Astrocyte (in vitro differentiated cells and primary cell): ENCODE results near the gene ZFPM1.

Experiments used
- CTCF ChIP-seq: IDR thresholded peaks from 2 replicates; pipeline ENCODE4 v1.5.1; 2011; ENCODE audit warnings: low read depth, mild to moderate bottlenecking, inconsistent platforms, low read length, moderate library complexity; ENCODE audit not compliant: insufficient read depth
- EZH2 ChIP-seq: IDR thresholded peaks from 2 replicates; pipeline ENCODE4 v1.6.1; 2012; ENCODE audit warnings: mild to moderate bottlenecking, low read length, inconsistent platforms; ENCODE audit not compliant: insufficient read depth

- no peak for TF ChIP-seq CTCF
- no peak for TF ChIP-seq EZH2
Observed at GRCh38 chr16:88566158-88566557, 113.1 kb downstream of the ZFPM1 start.
